BJ (cell line): Measurements from ENCODE around the gene RNASEL. TPM values are rescaled to one million over a fixed set of nuclear protein-coding genes. Genes with fewer than 3 reads are reported as not detected.

ENCODE experiments used
- CTCF ChIA-PET: fragments of 350-600 bp; formaldehyde crosslinking; extraction: SDS; loops from one replicate; lab custom pipeline; 2021; ENCODE audit warnings: antibody characterized with exemption, inconsistent platforms; lab: Yijun Ruan, JAX
- POLR2A ChIA-PET: fragments of 300-600 bp; sonication (Branson Sonifier 250); formaldehyde crosslinking; extraction: SDS; loops from one replicate; lab custom pipeline; 2021; ENCODE audit warnings: antibody characterized with exemption; lab: Charles Lee
- DNase-seq: peaks from one replicate; pipeline ENCODE4 v3.0.0-alpha.2; 2011; ENCODE audit warnings: low read depth
- H3K27me3 ChIP-seq: 2 replicates; pipeline ENCODE4 v1.6.0; 2011; ENCODE audit warnings: low read length; ENCODE audit not compliant: control insufficient read depth, insufficient read depth
- H3K36me3 ChIP-seq: 2 replicates; pipeline ENCODE4 v1.5.1; 2011; ENCODE audit warnings: low read length; ENCODE audit not compliant: control insufficient read depth, insufficient read depth
- H3K4me3 ChIP-seq: 2 replicates; pipeline ENCODE4 v1.5.1; 2011; ENCODE audit warnings: low read depth, mild to moderate bottlenecking, control low read depth, low read length
- CTCF ChIP-seq: IDR thresholded peaks from 2 replicates; pipeline ENCODE4 v1.5.1; 2011; ENCODE audit warnings: low read depth, mild to moderate bottlenecking, control low read depth, inconsistent platforms, low read length, moderate library complexity; ENCODE audit not compliant: insufficient read depth
- polyA plus RNA-seq: library from polyadenylated mRNA; depleted of rRNA; stranded (reverse); fragments of >200 nt; gene quantifications from 2 replicates; pipeline ENCODE4 v1.2.3, GENCODE V29; 2011

The RNASEL gene
- polyA plus RNA-seq, 1 experiment = 4.1 TPM

GRCh38 chr1:182630586-182630985 lies 41.5 kb upstream of the RNASEL start:
- CTCF ChIA-PET = interaction anchor here (0.6 kb wide), 1 partner anchor 101 kb away, joined by 3 read pairs; no protein-coding TSS in a partner anchor
- no peak for TF ChIP-seq CTCF
- no peaks in the 10 kb centered on the region for H3K36me3 ChIP-seq
- no peak for DNase-seq
- POLR2A ChIA-PET = no interaction called here
- no peaks in the 10 kb centered on the region for H3K27me3 ChIP-seq
- no peak overlapping the region for H3K4me3 ChIP-seq

GRCh38 chr1:182629499-182630096 lies 40.5 kb upstream of the RNASEL start:
- ChIA-PET CTCF (interaction anchor here (0.9 kb wide), 1 partner anchor 30 kb away, joined by 3 read pairs; no protein-coding TSS in a partner anchor), POLR2A (no interaction called here)
- H3K4me3 ChIP-seq = no peak overlapping the region
- no peak for DNase-seq
- no peak for TF ChIP-seq CTCF
- H3K27me3 ChIP-seq = no peaks in the 10 kb centered on the region
- no peaks in the 10 kb centered on the region for H3K36me3 ChIP-seq

GRCh38 chr1:182629080-182629479 lies 40.0 kb upstream of the RNASEL start:
- no peak for TF ChIP-seq CTCF
- ChIA-PET CTCF (interaction anchor here (0.9 to 1.3 kb wide), 2 partner anchors 13 to 29 kb away, joined by 3 to 5 read pairs; no protein-coding TSS in a partner anchor), POLR2A (no interaction called here)

GRCh38 chr1:182628657-182629056 lies 39.6 kb upstream of the RNASEL start:
- CTCF ChIA-PET = interaction anchor here (1.3 kb wide), 1 partner anchor 13 kb away, joined by 5 read pairs; no protein-coding TSS in a partner anchor

More at GRCh38 chr1:182629080-182629479, 40.0 kb upstream of the RNASEL start:
- no peak for DNase-seq
- no peaks in the 10 kb centered on the region for H3K27me3 ChIP-seq
- H3K36me3 ChIP-seq = no peaks in the 10 kb centered on the region
- H3K4me3 ChIP-seq = no peak overlapping the region

More at GRCh38 chr1:182628657-182629056, 39.6 kb upstream of the RNASEL start:
- Histone ChIP-seq H3K36me3 (no peaks in the 10 kb centered on the region), H3K27me3 (no peaks in the 10 kb centered on the region), H3K4me3 (no peak overlapping the region)
- POLR2A ChIA-PET = no interaction called here
- DNase-seq = no peak
- TF ChIP-seq CTCF = no peak
